Activated T-cell treated with anti-CD3 and anti-CD28 coated beads, Interleukin-2, amount 50 U/mL, for 4 hours (primary cell): ENCODE data around the gene WNT7B. TPM values are rescaled to one million over a fixed set of nuclear protein-coding genes. Genes with fewer than 3 reads are reported as not detected.
A peak's percentile ranks its signal among the peaks of the same experiment; 100 is the strongest.
"Not testable (repeated sequence)": the region's sequence is repeated elsewhere in the genome, so short reads cannot be mapped to it uniquely, and the experiment has no call there.

Source experiments
- ATAC-seq, 2 donors: fragments of 200-7000 bp; cut with Tn5 transposase; one replicate each; pipeline ENCODE4 v1.10.0; 2021
- DNase-seq: peaks from one replicate; pipeline ENCODE4 v3.0.0-alpha.2; 2020
- H3K27me3 Mint-ChIP-seq: one replicate; pipeline ENCODE4 v1.8.0; 2021; ENCODE audit warnings: low read depth, mixed read lengths
- H3K36me3 Mint-ChIP-seq: one replicate; pipeline ENCODE4 v1.8.0; 2022; ENCODE audit warnings: mixed read lengths; ENCODE audit not compliant: insufficient read depth
- H3K4me1 Mint-ChIP-seq: one replicate; pipeline ENCODE4 v1.8.0; 2021; ENCODE audit warnings: low read depth, mixed read lengths
- H3K4me3 Mint-ChIP-seq: one replicate; pipeline ENCODE4 v1.8.0; 2021; ENCODE audit warnings: mild to moderate bottlenecking, moderate library complexity, mixed read lengths
- H3K9me3 Mint-ChIP-seq: one replicate; pipeline ENCODE4 v1.8.0; 2021; ENCODE audit warnings: mixed read lengths
- total RNA-seq, 3 donors: library from RNA; stranded (reverse); gene quantifications; one replicate each; pipeline ENCODE4 v1.2.1, GENCODE V29; 2021

Gene WNT7B
- total RNA-seq, 3 donors from 2014 or later = 0.05 TPM; not detected in 2

GRCh38 chr22:46012182-46012880, 35.4 kb upstream of the WNT7B start:
- no peak overlapping the region for H3K4me3 Mint-ChIP-seq
- no peaks in the 10 kb centered on the region for H3K36me3 Mint-ChIP-seq

GRCh38 chr22:46011627-46012181, 34.7 kb upstream of the WNT7B start:
- DNase-seq = no peak
- H3K4me1 Mint-ChIP-seq = peaks cover 5% of the 10 kb centered on the region
- H3K9me3 Mint-ChIP-seq = peaks cover 3% of the 10 kb centered on the region
- H3K36me3 Mint-ChIP-seq = no peaks in the 10 kb centered on the region
- H3K4me3 Mint-ChIP-seq = no peak overlapping the region
- no peak for ATAC-seq
- no peaks in the 10 kb centered on the region for H3K27me3 Mint-ChIP-seq

More at GRCh38 chr22:46012182-46012880, 35.4 kb upstream of the WNT7B start:
- ATAC-seq (no peak), DNase-seq (no peak)
- H3K9me3 Mint-ChIP-seq = peaks cover 3% of the 10 kb centered on the region
- no peaks in the 10 kb centered on the region for H3K27me3 Mint-ChIP-seq
- peaks cover 5% of the 10 kb centered on the region for H3K4me1 Mint-ChIP-seq

GRCh38 chr22:46010951-46011626, 34.1 kb upstream of the WNT7B start:
- peaks cover 3% of the 10 kb centered on the region for H3K27me3 Mint-ChIP-seq
- H3K36me3 Mint-ChIP-seq = no peaks in the 10 kb centered on the region
- DNase-seq (no peak), ATAC-seq (no peak)
- H3K9me3 Mint-ChIP-seq = peaks cover 3% of the 10 kb centered on the region
- peaks cover 9% of the 10 kb centered on the region for H3K4me1 Mint-ChIP-seq
- H3K4me3 Mint-ChIP-seq = no peak overlapping the region

- H3K4me3 Mint-ChIP-seq = no peak overlapping the region
- peaks cover 3% of the 10 kb centered on the region for H3K9me3 Mint-ChIP-seq
- peaks cover 3% of the 10 kb centered on the region for H3K27me3 Mint-ChIP-seq
- no peaks in the 10 kb centered on the region for H3K36me3 Mint-ChIP-seq
- ATAC-seq (no peak), DNase-seq (no peak)
- H3K4me1 Mint-ChIP-seq = peaks cover 11% of the 10 kb centered on the region
Observed at GRCh38 chr22:46010207-46010867, 33.4 kb upstream of the WNT7B start.

- H3K4me3 Mint-ChIP-seq = no peak overlapping the region
- ATAC-seq = no peak
Observed at GRCh38 chr22:46009730-46010129, 32.8 kb upstream of the WNT7B start.

GRCh38 chr22:46008836-46009596, 32.1 kb upstream of the WNT7B start:
- H3K4me3 Mint-ChIP-seq = no peak overlapping the region
- DNase-seq = no peak
- H3K9me3 Mint-ChIP-seq = peaks cover 3% of the 10 kb centered on the region
- peaks cover 3% of the 10 kb centered on the region for H3K27me3 Mint-ChIP-seq
- no peak for ATAC-seq
- H3K36me3 Mint-ChIP-seq = no peaks in the 10 kb centered on the region
- H3K4me1 Mint-ChIP-seq = peaks cover 17% of the 10 kb centered on the region

More at GRCh38 chr22:46009730-46010129, 32.8 kb upstream of the WNT7B start:
- Mint-ChIP-seq H3K27me3 (peaks cover 3% of the 10 kb centered on the region), H3K4me1 (peaks cover 11% of the 10 kb centered on the region), H3K36me3 (no peaks in the 10 kb centered on the region), H3K9me3 (peaks cover 3% of the 10 kb centered on the region)
- DNase-seq = no peak

- peaks cover 3% of the 10 kb centered on the region for H3K27me3 Mint-ChIP-seq
- peaks cover 15% of the 10 kb centered on the region for H3K4me1 Mint-ChIP-seq
- H3K36me3 Mint-ChIP-seq = no peaks in the 10 kb centered on the region
- peaks cover 3% of the 10 kb centered on the region for H3K9me3 Mint-ChIP-seq
- H3K4me3 Mint-ChIP-seq = no peak overlapping the region
- DNase-seq = no peak
- no peak for ATAC-seq
Observed at GRCh38 chr22:46008291-46008690, 31.3 kb upstream of the WNT7B start.

GRCh38 chr22:46007848-46008261, 30.9 kb upstream of the WNT7B start:
- no peak for ATAC-seq
- H3K36me3 Mint-ChIP-seq = no peaks in the 10 kb centered on the region
- H3K27me3 Mint-ChIP-seq = peaks cover 3% of the 10 kb centered on the region
- peaks cover 3% of the 10 kb centered on the region for H3K9me3 Mint-ChIP-seq
- peaks cover 12% of the 10 kb centered on the region for H3K4me1 Mint-ChIP-seq
- H3K4me3 Mint-ChIP-seq = no peak overlapping the region
- no peak for DNase-seq

- H3K27me3 Mint-ChIP-seq = peaks cover 3% of the 10 kb centered on the region
- no peak overlapping the region for H3K4me3 Mint-ChIP-seq
- peak in 1 of 2 donors; percentile 11 for ATAC-seq
Observed at GRCh38 chr22:46007003-46007847, 30.3 kb upstream of the WNT7B start.

GRCh38 chr22:46006379-46007002, 29.5 kb upstream of the WNT7B start:
- peaks cover 12% of the 10 kb centered on the region for H3K4me1 Mint-ChIP-seq
- peak; percentile 89 for DNase-seq
- H3K27me3 Mint-ChIP-seq = peaks cover 3% of the 10 kb centered on the region
- no peak overlapping the region for H3K4me3 Mint-ChIP-seq
- peaks cover 3% of the 10 kb centered on the region for H3K9me3 Mint-ChIP-seq
- ATAC-seq = peak; percentile 85 to 86
- no peaks in the 10 kb centered on the region for H3K36me3 Mint-ChIP-seq

More at GRCh38 chr22:46007003-46007847, 30.3 kb upstream of the WNT7B start:
- Mint-ChIP-seq H3K36me3 (no peaks in the 10 kb centered on the region), H3K4me1 (peaks cover 12% of the 10 kb centered on the region), H3K9me3 (peaks cover 3% of the 10 kb centered on the region)
- no peak for DNase-seq

- not testable (repeated sequence) for DNase-seq, H3K4me3 Mint-ChIP-seq, H3K36me3 Mint-ChIP-seq, H3K27me3 Mint-ChIP-seq, ATAC-seq, H3K9me3 Mint-ChIP-seq
- H3K4me1 Mint-ChIP-seq = peaks cover 12% of the 10 kb centered on the region
Observed at GRCh38 chr22:46005116-46005705, 28.2 kb upstream of the WNT7B start.

GRCh38 chr22:46004105-46004866, 27.3 kb upstream of the WNT7B start:
- ATAC-seq (no peak), DNase-seq (no peak)
- peaks cover 3% of the 10 kb centered on the region for H3K27me3 Mint-ChIP-seq
- H3K4me3 Mint-ChIP-seq = peak overlapping the region; percentile 7
- no peaks in the 10 kb centered on the region for H3K36me3 Mint-ChIP-seq
- peaks cover 12% of the 10 kb centered on the region for H3K4me1 Mint-ChIP-seq
- no peaks in the 10 kb centered on the region for H3K9me3 Mint-ChIP-seq
